ENCODE results near the gene CDH24. TPM values are rescaled to one million over a fixed set of nuclear protein-coding genes. Genes with fewer than 3 reads are reported as not detected.

Gene CDH24
- total and polyA plus RNA-seq, 2 donors (not counting 3 experiments of a cell fraction or from before 2014, with no cell fraction given) = 21.7 to 52.9 TPM

- BruUV-seq (replicated peaks) = no TSS peak
- H3K9ac ChIP-seq (replicated peaks; ENCODE audit: extremely low read depth, insufficient read depth, low read length) = no peak overlapping the region
- ChIA-PET POLR2A (no interaction called here), CTCF (interaction anchor here (0.7 to 2.9 kb wide), 5 partner anchors 18 to 107 kb away, joined by 3 to 16 read pairs (median 8); no protein-coding TSS in a partner anchor)
- DNase-seq (ENCODE audit: low read depth, low spot score) (no peak), FAIRE-seq (no peak)
- no peaks in the 10 kb centered on the region for H3K9me1 ChIP-seq (replicated peaks; ENCODE audit: control insufficient read depth, extremely low read depth, insufficient read depth, low read length)
- no peaks in the 10 kb centered on the region for H3K27me3 ChIP-seq (ENCODE audit: control insufficient read depth in 2 of 2, insufficient read depth in 2 of 2, low read length in 2 of 2)
- H3K36me3 ChIP-seq (ENCODE audit: control insufficient read depth in 2 of 2, extremely low read depth in 1 of 2, insufficient read depth in 2 of 2, low read length in 2 of 2) = peaks cover 5 to 13% of the 10 kb centered on the region in 2 experiments
- intact Hi-C loops (cut with micrococcal nuclease) (no loop called here), dilution Hi-C loops (cut with MboI; ENCODE audit: extremely low pct_ligation_motif_present, low sequenced_read_pairs) (no loop called here)
- no peak overlapping the region for H2AFZ ChIP-seq (ENCODE audit: low read depth, low read length)
- H3K9me3 ChIP-seq (replicated peaks; ENCODE audit: control insufficient read depth, insufficient read depth, low read length) = no peaks in the 10 kb centered on the region
- peaks cover 18% of the 10 kb centered on the region for H3K79me2 ChIP-seq (ENCODE audit: control insufficient read depth, insufficient read depth, low read length)
- H4K20me1 ChIP-seq (replicated peaks; ENCODE audit: control insufficient read depth, extremely low read depth, insufficient read depth, low read length) = no peaks in the 10 kb centered on the region
- H3K4me3 ChIP-seq (replicated peaks in 1 of 3; ENCODE audit: insufficient read depth in 1 of 3, low read depth in 1 of 3, low read length in 3 of 3) = no peak overlapping the region
- H3K4me2 ChIP-seq (ENCODE audit: insufficient read depth, low read length) = no peak overlapping the region
- H3K4me1 ChIP-seq (ENCODE audit: control insufficient read depth, extremely low read depth, insufficient read depth, low read length) = peaks cover 2% of the 10 kb centered on the region
- no peak overlapping the region for H3K27ac ChIP-seq (ENCODE audit: insufficient read depth, low read depth, low read length)
- TF ChIP-seq POLR2AphosphoS5 (IDR thresholded peaks at IDR 0.05; ENCODE audit: insufficient read depth, low read depth, low read length) (no peak), CTCF (IDR thresholded peaks at IDR 0.05; ENCODE audit: extremely low read depth in 1 of 2, insufficient read depth in 1 of 2, low read depth in 1 of 2, low read length in 2 of 2) (no peak), EZH2 (IDR thresholded peaks at IDR 0.05; ENCODE audit: borderline replicate concordance, low read depth, low read length, severe bottlenecking) (no peak), MYC (IDR thresholded peaks at IDR 0.05; ENCODE audit: low read depth, low read length) (no peak), FOS (IDR thresholded peaks at IDR 0.05; ENCODE audit: borderline replicate concordance, insufficient read depth, low read length) (no peak), MAX (IDR thresholded peaks at IDR 0.05; ENCODE audit: insufficient read depth, insufficient read length) (no peak), GATA2 (IDR thresholded peaks at IDR 0.05; ENCODE audit: insufficient read depth, insufficient read length, low read depth, low read length) (no peak), POLR2A (IDR thresholded peaks at IDR 0.05; ENCODE audit: low read depth, low read length) (no peak), JUN (IDR thresholded peaks at IDR 0.05; ENCODE audit: borderline replicate concordance, insufficient read depth, insufficient read length, low read depth) (no peak)
These were observed 44.8 kb upstream of the CDH24 start for GRCh38 chr14:23101986-23102625.
